ENCODE measurements around the gene CDK14. TPM values are rescaled to one million over a fixed set of nuclear protein-coding genes. Genes with fewer than 3 reads are reported as not detected.
A peak's percentile ranks its signal among the peaks of the same experiment; 100 is the strongest.

Gene CDK14
- total RNA-seq, 1 donor from 2014 or later = 64.6 TPM

GRCh38 chr7:91089382-91089963, 493.4 kb downstream of the CDK14 start:
- no peak for DNase-seq (ENCODE audit: low spot score in 2 of 2, unreplicated experiment in 2 of 2)
- Mint-ChIP-seq H3K9me3 (no peaks in the 10 kb centered on the region), H3K27ac (no peak overlapping the region), H3K27me3 (ENCODE audit: low read depth) (no peaks in the 10 kb centered on the region), H3K4me1 (peaks cover 5% of the 10 kb centered on the region), H3K36me3 (peaks cover 4% of the 10 kb centered on the region), H3K4me3 (peak overlapping the region; percentile 26)
- peak; percentile 81 for TF ChIP-seq CTCF (IDR thresholded peaks at IDR 0.05; ENCODE audit: unreplicated experiment)

GRCh38 chr7:91090684-91091083, 494.6 kb downstream of the CDK14 start:
- no peak for DNase-seq (ENCODE audit: low spot score in 2 of 2, unreplicated experiment in 2 of 2)

GRCh38 chr7:91091631-91092030, 495.5 kb downstream of the CDK14 start:
- H3K27ac Mint-ChIP-seq = no peak overlapping the region
- peaks cover 5% of the 10 kb centered on the region for H3K9me3 Mint-ChIP-seq
- H3K4me1 Mint-ChIP-seq = no peaks in the 10 kb centered on the region
- no peak overlapping the region for H3K4me3 Mint-ChIP-seq
- TF ChIP-seq CTCF (IDR thresholded peaks at IDR 0.05; ENCODE audit: unreplicated experiment) = no peak
- DNase-seq (ENCODE audit: low spot score in 2 of 2, unreplicated experiment in 2 of 2) = no peak
- H3K36me3 Mint-ChIP-seq = peaks cover 9% of the 10 kb centered on the region
- H3K27me3 Mint-ChIP-seq (ENCODE audit: low read depth) = no peaks in the 10 kb centered on the region

More at GRCh38 chr7:91090684-91091083, 494.6 kb downstream of the CDK14 start:
- Mint-ChIP-seq H3K9me3 (peaks cover 5% of the 10 kb centered on the region), H3K4me1 (peaks cover 5% of the 10 kb centered on the region), H3K27ac (no peak overlapping the region), H3K4me3 (no peak overlapping the region), H3K36me3 (peaks cover 9% of the 10 kb centered on the region), H3K27me3 (ENCODE audit: low read depth) (no peaks in the 10 kb centered on the region)
- TF ChIP-seq CTCF (IDR thresholded peaks at IDR 0.05; ENCODE audit: unreplicated experiment) = no peak

GRCh38 chr7:91093181-91093580, 497.1 kb downstream of the CDK14 start:
- Mint-ChIP-seq H3K36me3 (peaks cover 9% of the 10 kb centered on the region), H3K27ac (no peak overlapping the region), H3K4me3 (no peak overlapping the region), H3K4me1 (peaks cover 5% of the 10 kb centered on the region), H3K27me3 (ENCODE audit: low read depth) (no peaks in the 10 kb centered on the region), H3K9me3 (peaks cover 5% of the 10 kb centered on the region)
- TF ChIP-seq CTCF (IDR thresholded peaks at IDR 0.05; ENCODE audit: unreplicated experiment) = no peak
- DNase-seq (ENCODE audit: low spot score in 2 of 2, unreplicated experiment in 2 of 2) = no peak

- H3K4me1 Mint-ChIP-seq = peaks cover 23% of the 10 kb centered on the region
- no peaks in the 10 kb centered on the region for H3K27me3 Mint-ChIP-seq (ENCODE audit: low read depth)
- no peak overlapping the region for H3K4me3 Mint-ChIP-seq
- no peak for TF ChIP-seq CTCF (IDR thresholded peaks at IDR 0.05; ENCODE audit: unreplicated experiment)
- H3K27ac Mint-ChIP-seq = no peak overlapping the region
- DNase-seq (ENCODE audit: low spot score in 2 of 2, unreplicated experiment in 2 of 2) = no peak
- peaks cover 5% of the 10 kb centered on the region for H3K9me3 Mint-ChIP-seq
- peaks cover 10% of the 10 kb centered on the region for H3K36me3 Mint-ChIP-seq
Observed at GRCh38 chr7:91098566-91098965, 502.4 kb downstream of the CDK14 start.

- no peak for TF ChIP-seq CTCF (IDR thresholded peaks at IDR 0.05; ENCODE audit: unreplicated experiment)
- H3K27me3 Mint-ChIP-seq (ENCODE audit: low read depth) = no peaks in the 10 kb centered on the region
- no peak overlapping the region for H3K27ac Mint-ChIP-seq
- peaks cover 24% of the 10 kb centered on the region for H3K4me1 Mint-ChIP-seq
- H3K4me3 Mint-ChIP-seq = no peak overlapping the region
- peaks cover 12% of the 10 kb centered on the region for H3K9me3 Mint-ChIP-seq
- no peak for DNase-seq (ENCODE audit: low spot score in 2 of 2, unreplicated experiment in 2 of 2)
- H3K36me3 Mint-ChIP-seq = peaks cover 9% of the 10 kb centered on the region
Observed at GRCh38 chr7:91103363-91103762, 507.2 kb downstream of the CDK14 start.
